Peyer's patch (tissue), 4 donors: ENCODE results near the gene CDC42SE2. TPM values are rescaled to one million over a fixed set of nuclear protein-coding genes. Genes with fewer than 3 reads are reported as not detected.
"Not testable (repeated sequence)": the region's sequence is repeated elsewhere in the genome, so short reads cannot be mapped to it uniquely, and the experiment has no call there.

ENCODE experiments used
- DNase-seq, 3 donors: peaks; one replicate each; pipeline ENCODE4 v3.0.0-alpha.2; 2017 to 2019
- H3K27ac ChIP-seq, 4 donors: fragments of 200-600 bp; sonication (generic); one replicate each; pipeline ENCODE4 v1.5.1; 2016 to 2019
- H3K27me3 ChIP-seq, 2 donors: fragments of 200-600 bp; sonication (generic); one replicate each; pipeline ENCODE4 v1.5.1; 2019
- H3K36me3 ChIP-seq, 3 donors: fragments of 200-600 bp; sonication (generic); one replicate each; pipeline ENCODE4 v1.5.1; 2016 to 2019
- H3K4me1 ChIP-seq, 4 donors: fragments of 200-600 bp; sonication (generic); one replicate each; pipeline ENCODE4 v1.5.1; 2016 to 2019
- H3K4me3 ChIP-seq, 4 donors: fragments of 200-600 bp; sonication (generic); 1 replicate in 3 of 4; 2 replicates in 1 of 4; pipeline ENCODE4 v1.5.1; 2016 to 2019; ENCODE audit warnings: mild to moderate bottlenecking in 1 of 4
- H3K9me3 ChIP-seq, 4 donors: fragments of 200-600 bp; sonication (generic); one replicate each; pipeline ENCODE4 v1.5.1; 2016 to 2019; ENCODE audit warnings: mild to moderate bottlenecking in 1 of 4
- CTCF ChIP-seq, 6 experiments: fragments of 450-650 bp in 4 of 6; fragments of 200-600 bp in 2 of 6; sonication (generic) in 1 of 6; IDR thresholded peaks; one replicate each; pipeline ENCODE4 v1.5.1; 2017 to 2019; ENCODE audit warnings: antibody characterized with exemption in 6 of 6, mild to moderate bottlenecking in 3 of 6, moderate library complexity in 1 of 6
- POLR2A ChIP-seq, 2 donors: fragments of 450-650 bp; IDR thresholded peaks; one replicate each; pipeline ENCODE4 v1.5.1; 2017; ENCODE audit warnings: antibody characterized with exemption in 2 of 2, mild to moderate bottlenecking in 2 of 2, moderate library complexity in 2 of 2
- total RNA-seq, 4 donors: library from RNA; depleted of rRNA; stranded (reverse); fragments of >200 nt; gene quantifications; one replicate each; pipeline ENCODE4 v1.1.0, GENCODE V29; 2016

CDC42SE2 gene
- total RNA-seq, 4 donors from 2014 or later, result 49.9 to 125 (median 91.4) TPM

GRCh38 chr5:131377785-131378325, 114.0 kb downstream of the CDC42SE2 start:
- H3K36me3 ChIP-seq, result no peaks in the 10 kb centered on the region
- H3K27me3 ChIP-seq, result no peaks in the 10 kb centered on the region
- H3K9me3 ChIP-seq, result no peaks in the 10 kb centered on the region
- no peak for TF ChIP-seq CTCF (IDR thresholded peaks at IDR 0.05)
- TF ChIP-seq POLR2A (IDR thresholded peaks at IDR 0.05), result no peak
- DNase-seq, result no peak
- H3K4me1 ChIP-seq, result peaks cover 0 to 64% (median 21%) of the 10 kb centered on the region in 4 donors
- H3K27ac ChIP-seq, result peak overlapping the region in 3 of 4 donors; percentile 73 to 85 (median 79)
- no peak overlapping the region for H3K4me3 ChIP-seq

- Histone ChIP-seq H3K36me3 (no peaks in the 10 kb centered on the region), H3K27ac (peak overlapping the region; percentile 72 to 85 (median 76)), H3K9me3 (no peaks in the 10 kb centered on the region), H3K27me3 (no peaks in the 10 kb centered on the region), H3K4me3 (no peak overlapping the region), H3K4me1 (peaks cover 0 to 59% (median 21%) of the 10 kb centered on the region in 4 donors)
- no peak for DNase-seq
- TF ChIP-seq POLR2A (IDR thresholded peaks at IDR 0.05) (no peak), CTCF (IDR thresholded peaks at IDR 0.05) (no peak)
Observed at GRCh38 chr5:131378721-131379541, 115.1 kb downstream of the CDC42SE2 start.

GRCh38 chr5:131379723-131380122, 115.9 kb downstream of the CDC42SE2 start:
- no peaks in the 10 kb centered on the region for H3K36me3 ChIP-seq
- no peak overlapping the region for H3K4me3 ChIP-seq
- no peaks in the 10 kb centered on the region for H3K9me3 ChIP-seq
- peaks cover 0 to 52% (median 18%) of the 10 kb centered on the region in 4 donors for H3K4me1 ChIP-seq
- H3K27ac ChIP-seq, result peak overlapping the region; percentile 72 to 85 (median 76)
- H3K27me3 ChIP-seq, result no peaks in the 10 kb centered on the region
- TF ChIP-seq POLR2A (IDR thresholded peaks at IDR 0.05) (no peak), CTCF (IDR thresholded peaks at IDR 0.05) (no peak)
- DNase-seq, result peak in 2 of 3 donors; percentile 54 to 70

- not testable (repeated sequence) for H3K4me3 ChIP-seq, H3K27me3 ChIP-seq, DNase-seq, H3K9me3 ChIP-seq, H3K36me3 ChIP-seq
- H3K4me1 ChIP-seq, result peaks cover 0 to 52% (median 16%) of the 10 kb centered on the region in 4 donors
- H3K27ac ChIP-seq, result peak overlapping the region; percentile 72 to 85 (median 76)
Observed at GRCh38 chr5:131380238-131380637, 116.4 kb downstream of the CDC42SE2 start.

GRCh38 chr5:131381021-131381420, 117.2 kb downstream of the CDC42SE2 start:
- H3K9me3 ChIP-seq, result no peaks in the 10 kb centered on the region
- no peak for DNase-seq
- no peaks in the 10 kb centered on the region for H3K27me3 ChIP-seq
- no peak for TF ChIP-seq CTCF (IDR thresholded peaks at IDR 0.05)
- H3K36me3 ChIP-seq, result peaks cover 0 to 7% (median 0%) of the 10 kb centered on the region in 3 donors
- H3K4me3 ChIP-seq, result no peak overlapping the region
- H3K4me1 ChIP-seq, result peaks cover 0 to 49% (median 15%) of the 10 kb centered on the region in 4 donors
- peak overlapping the region in 3 of 4 donors; percentile 73 to 85 (median 79) for H3K27ac ChIP-seq

- Histone ChIP-seq H3K27ac (peak overlapping the region; percentile 1 to 85 (median 76)), H3K36me3 (peaks cover 0 to 14% (median 0%) of the 10 kb centered on the region in 3 donors), H3K9me3 (no peaks in the 10 kb centered on the region), H3K4me3 (no peak overlapping the region), H3K27me3 (no peaks in the 10 kb centered on the region), H3K4me1 (peaks cover 0 to 49% (median 15%) of the 10 kb centered on the region in 4 donors)
- no peak for TF ChIP-seq CTCF (IDR thresholded peaks at IDR 0.05)
- no peak for TF ChIP-seq POLR2A (IDR thresholded peaks at IDR 0.05)
- DNase-seq, result no peak
Observed at GRCh38 chr5:131381777-131382176, 117.9 kb downstream of the CDC42SE2 start.
